Thoracic aorta (tissue), 2 donors: Measurements from ENCODE around the gene S1PR3. TPM values are rescaled to one million over a fixed set of nuclear protein-coding genes. Genes with fewer than 3 reads are reported as not detected.

ENCODE experiments used
- ATAC-seq: fragments of 150-250 bp; one replicate; pipeline ENCODE4 v1.8.0; 2017; ENCODE audit warnings: low read depth; ENCODE audit not compliant: insufficient number of reproducible peaks, low FRiP score
- DNase-seq: peaks from one replicate; pipeline ENCODE4 v3.0.0-alpha.2; 2020; ENCODE audit warnings: low spot score
- H3K27ac ChIP-seq, 2 donors: fragments of 200-600 bp; sonication (generic); 1 replicate in 1 of 2; 2 replicates in 1 of 2; pipeline ENCODE4 v1.5.1; 2016; ENCODE audit warnings: mild to moderate bottlenecking in 2 of 2, moderate library complexity in 2 of 2
- H3K27me3 ChIP-seq: fragments of 200-600 bp; sonication (generic); replicated peaks from 2 replicates; pipeline ENCODE4 v1.6.0; 2016; ENCODE audit warnings: mild to moderate bottlenecking; ENCODE audit not compliant: insufficient read depth
- H3K36me3 ChIP-seq: fragments of 200-600 bp; sonication (generic); one replicate; pipeline ENCODE4 v1.5.1; 2016
- H3K4me1 ChIP-seq, 2 donors: fragments of 200-600 bp; sonication (generic); 1 replicate in 1 of 2; 2 replicates in 1 of 2; pipeline versions ENCODE4 v1.5.1 to v1.6.0; 2016; ENCODE audit warnings: low read depth in 2 of 2, mild to moderate bottlenecking in 1 of 2; ENCODE audit not compliant: control insufficient read depth in 1 of 2
- H3K4me3 ChIP-seq: fragments of 200-600 bp; sonication (generic); 2 replicates; pipeline ENCODE4 v1.5.1; 2016; ENCODE audit warnings: mild to moderate bottlenecking
- H3K9me3 ChIP-seq: fragments of 200-600 bp; sonication (generic); 2 replicates; pipeline ENCODE4 v1.5.1; 2016
- CTCF ChIP-seq: fragments of 200-600 bp; sonication (generic); IDR thresholded peaks from one replicate; pipeline ENCODE4 v1.5.1; 2019; ENCODE audit warnings: antibody characterized with exemption
- total RNA-seq, 2 donors: library from RNA; depleted of rRNA; stranded (reverse); fragments of >200 nt; gene quantifications; one replicate each; pipeline versions ENCODE4 v1.1.0 to v1.2.3, GENCODE V29; 2016

Gene S1PR3
- total RNA-seq, 2 donors from 2014 or later = 125 to 173 TPM

GRCh38 chr9:88980740-88981203 lies 10.5 kb upstream of the S1PR3 start:
- H3K4me1 ChIP-seq = peaks cover 4% of the 10 kb centered on the region in 2 donors
- H3K36me3 ChIP-seq = no peaks in the 10 kb centered on the region
- ATAC-seq = peak; percentile 50
- peak overlapping the region; percentile 57 to 72 for H3K27ac ChIP-seq
- no peak for DNase-seq
- no peaks in the 10 kb centered on the region for H3K9me3 ChIP-seq
- H3K4me3 ChIP-seq = no peak overlapping the region
- TF ChIP-seq CTCF = no peak
- no peaks in the 10 kb centered on the region for H3K27me3 ChIP-seq

GRCh38 chr9:88983865-88984542 lies 7.3 kb upstream of the S1PR3 start:
- no peak overlapping the region for H3K27ac ChIP-seq
- ATAC-seq (no peak), DNase-seq (no peak)
- peaks cover 4% of the 10 kb centered on the region in 2 donors for H3K4me1 ChIP-seq
- no peak overlapping the region for H3K4me3 ChIP-seq
- TF ChIP-seq CTCF = no peak
- H3K36me3 ChIP-seq = no peaks in the 10 kb centered on the region
- no peaks in the 10 kb centered on the region for H3K9me3 ChIP-seq
- no peaks in the 10 kb centered on the region for H3K27me3 ChIP-seq

- Histone ChIP-seq H3K4me1 (peaks cover 4% of the 10 kb centered on the region in 2 donors), H3K27me3 (no peaks in the 10 kb centered on the region), H3K27ac (no peak overlapping the region), H3K4me3 (no peak overlapping the region), H3K9me3 (no peaks in the 10 kb centered on the region), H3K36me3 (no peaks in the 10 kb centered on the region)
- ATAC-seq (no peak), DNase-seq (no peak)
- TF ChIP-seq CTCF = no peak
Measured at GRCh38 chr9:88984543-88984883, 6.8 kb upstream of the S1PR3 start.

- no peak for ATAC-seq
- no peaks in the 10 kb centered on the region for H3K4me1 ChIP-seq
- no peaks in the 10 kb centered on the region for H3K9me3 ChIP-seq
- no peak for DNase-seq
- no peaks in the 10 kb centered on the region for H3K27me3 ChIP-seq
- H3K4me3 ChIP-seq = no peak overlapping the region
- no peak overlapping the region for H3K27ac ChIP-seq
- TF ChIP-seq CTCF = no peak
- no peaks in the 10 kb centered on the region for H3K36me3 ChIP-seq
Measured at GRCh38 chr9:88985616-88986015, 5.7 kb upstream of the S1PR3 start.

- H3K36me3 ChIP-seq = no peaks in the 10 kb centered on the region
- H3K27me3 ChIP-seq = no peaks in the 10 kb centered on the region
- H3K27ac ChIP-seq = no peak overlapping the region
- no peaks in the 10 kb centered on the region for H3K9me3 ChIP-seq
- no peak for DNase-seq
- H3K4me1 ChIP-seq = no peaks in the 10 kb centered on the region
- H3K4me3 ChIP-seq = no peak overlapping the region
- no peak for TF ChIP-seq CTCF
- ATAC-seq = no peak
Measured at GRCh38 chr9:88986776-88987175, 4.5 kb upstream of the S1PR3 start.
